Measurements from ENCODE around the gene TUBB6. TPM values are rescaled to one million over a fixed set of nuclear protein-coding genes. Genes with fewer than 3 reads are reported as not detected.

Gene TUBB6
- polyA plus RNA-seq, 12 donors = 136 to 263 (median 194) TPM; not detected in 1

GRCh38 chr18:12308386-12309100 lies 502 bp downstream of the TUBB6 start:
- peak; percentile 77 for DNase-seq

GRCh38 chr18:12309683-12310198 lies 1.7 kb downstream of the TUBB6 start:
- DNase-seq = no peak

- no peak for DNase-seq
Observed at GRCh38 chr18:12310762-12311161, 2.7 kb downstream of the TUBB6 start.

- no peak for DNase-seq
Observed at GRCh38 chr18:12312976-12313375, 4.9 kb downstream of the TUBB6 start.

- DNase-seq = no peak
Observed at GRCh38 chr18:12313530-12314245, 5.6 kb downstream of the TUBB6 start.

DNA sequence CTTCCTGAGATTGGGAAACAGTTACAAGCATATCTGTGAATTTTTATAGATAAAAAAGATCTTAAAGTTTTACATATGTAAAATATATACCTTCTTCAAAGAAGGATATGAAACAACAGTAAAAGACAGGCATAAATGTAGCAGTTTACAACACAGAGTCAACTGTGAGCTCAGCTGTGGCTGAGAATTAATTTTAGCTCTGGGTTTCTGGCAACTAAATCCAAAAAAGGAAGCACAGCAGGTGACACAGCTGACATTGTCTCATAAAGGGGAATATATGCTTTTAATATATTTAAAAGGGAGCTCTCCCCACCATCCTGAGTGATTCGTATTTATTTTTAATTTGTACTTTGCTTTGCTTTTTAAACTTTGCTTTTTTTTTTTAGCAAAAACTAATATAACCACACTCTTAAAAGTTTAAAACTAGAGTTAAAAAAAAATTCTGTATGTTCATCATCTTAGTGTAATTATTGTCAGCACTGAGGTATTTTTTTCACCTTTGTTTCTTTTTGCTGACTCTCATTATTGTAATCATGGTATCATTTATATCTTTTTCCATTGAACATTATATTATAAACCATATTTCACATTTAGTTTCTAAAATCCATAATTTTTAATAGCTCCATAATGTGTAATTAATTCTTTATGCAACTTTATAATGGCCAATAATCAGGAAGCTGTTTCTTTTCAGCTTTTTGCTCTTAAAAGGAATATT lies 6.7 kb downstream of the TUBB6 start:
- DNase-seq = no peak

- DNase-seq = no peak
Observed at GRCh38 chr18:12315490-12315889, 7.4 kb downstream of the TUBB6 start.

- DNase-seq = no peak
Observed at GRCh38 chr18:12315911-12316310, 7.9 kb downstream of the TUBB6 start.

DNA sequence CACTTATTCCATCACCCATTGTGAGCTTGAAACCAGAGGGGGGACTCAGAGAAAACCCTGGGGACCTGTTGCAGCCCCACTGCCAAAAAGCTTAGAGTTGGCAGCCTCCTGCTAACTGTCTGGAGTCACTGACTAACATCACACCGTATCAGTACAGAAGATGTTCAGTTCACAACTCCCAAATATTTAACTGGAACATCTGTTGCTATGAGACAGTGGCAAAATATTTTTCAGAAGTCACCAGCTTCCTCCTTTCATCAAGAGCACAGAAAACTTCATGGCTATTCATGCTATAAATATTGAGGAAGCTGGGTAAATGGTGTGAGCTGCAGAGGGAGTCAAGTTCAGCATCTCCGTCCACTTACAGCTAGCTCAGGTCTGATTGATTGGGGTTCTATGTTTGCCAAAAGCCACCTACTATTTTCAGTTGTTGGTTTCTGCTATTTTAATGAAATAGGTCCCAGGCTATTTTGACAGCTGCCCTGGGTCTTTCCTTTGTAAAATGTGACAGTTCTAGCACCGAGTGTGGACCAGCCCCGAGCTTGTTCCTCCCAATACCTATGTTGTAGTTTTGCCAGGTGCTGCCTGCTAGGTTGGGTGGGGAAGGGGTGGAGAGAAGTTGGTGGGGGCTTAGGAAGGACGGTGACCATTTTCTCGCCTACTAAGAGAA lies 9.8 kb downstream of the TUBB6 start:
- peak; percentile 64 for DNase-seq

DNA sequence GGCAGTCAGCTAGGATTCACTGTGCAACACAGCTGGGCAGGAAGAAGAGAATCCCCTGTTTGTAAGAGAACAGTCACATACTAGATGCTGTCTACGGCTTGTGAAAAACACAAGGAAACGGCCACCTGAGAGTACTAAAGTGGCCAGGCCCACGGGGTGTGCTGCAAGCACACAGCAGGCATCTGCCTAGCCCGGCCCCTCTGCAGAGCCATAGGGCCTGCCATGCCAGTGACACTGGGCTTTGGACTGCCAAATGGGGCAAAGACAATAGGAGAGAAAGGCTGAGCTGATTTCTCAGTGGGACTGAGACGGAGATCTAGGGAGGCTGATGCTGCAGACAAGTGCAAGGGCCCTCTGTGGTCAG lies 10.3 kb downstream of the TUBB6 start:
- DNase-seq = no peak

- no peak for DNase-seq
Observed at GRCh38 chr18:12318857-12319256, 10.8 kb downstream of the TUBB6 start.

DNA sequence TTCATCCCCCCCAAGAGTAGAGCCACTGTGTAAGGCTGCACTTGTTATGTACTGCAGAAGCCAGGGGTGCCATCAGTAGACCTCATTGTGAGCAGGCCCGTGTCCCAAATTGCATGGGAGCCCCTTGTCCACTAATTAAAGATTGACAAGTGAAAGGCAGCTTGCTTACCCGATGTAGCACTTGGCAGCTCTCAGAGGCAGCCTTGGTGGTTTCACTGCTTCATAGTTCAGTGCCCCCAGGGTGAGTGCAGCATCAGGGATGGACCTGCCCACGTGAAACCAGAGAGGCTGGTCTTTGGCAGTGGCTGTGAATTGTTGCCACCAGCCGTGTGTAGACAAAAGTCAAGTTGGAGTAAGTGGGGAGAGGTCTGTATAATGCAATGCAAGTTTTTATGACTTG lies 13.3 kb downstream of the TUBB6 start:
- DNase-seq = no peak

DNA sequence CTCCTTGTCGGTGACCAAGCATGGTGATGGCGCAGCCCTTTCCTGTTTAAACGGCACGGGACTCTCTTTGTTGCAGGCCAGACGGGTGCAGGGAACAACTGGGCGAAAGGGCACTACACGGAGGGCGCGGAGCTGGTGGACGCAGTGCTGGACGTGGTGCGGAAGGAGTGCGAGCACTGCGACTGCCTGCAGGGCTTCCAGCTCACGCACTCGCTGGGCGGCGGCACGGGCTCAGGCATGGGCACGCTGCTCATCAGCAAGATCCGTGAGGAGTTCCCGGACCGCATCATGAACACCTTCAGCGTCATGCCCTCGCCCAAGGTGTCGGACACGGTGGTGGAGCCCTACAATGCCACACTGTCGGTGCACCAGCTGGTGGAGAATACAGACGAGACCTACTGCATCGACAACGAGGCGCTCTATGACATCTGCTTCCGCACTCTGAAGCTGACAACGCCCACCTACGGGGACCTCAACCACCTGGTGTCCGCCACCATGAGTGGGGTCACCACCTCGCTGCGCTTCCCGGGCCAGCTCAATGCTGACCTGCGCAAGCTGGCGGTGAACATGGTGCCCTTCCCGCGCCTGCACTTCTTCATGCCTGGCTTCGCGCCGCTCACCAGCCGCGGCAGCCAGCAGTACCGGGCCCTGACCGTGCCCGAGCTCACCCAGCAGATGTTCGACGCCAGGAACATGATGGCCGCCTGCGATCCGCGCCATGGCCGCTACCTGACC lies 17.1 kb downstream of the TUBB6 start:
- no peak for DNase-seq

- DNase-seq = no peak
Observed at GRCh38 chr18:12325726-12326245, 17.7 kb downstream of the TUBB6 start.

GRCh38 chr18:12326711-12327460 lies 18.8 kb downstream of the TUBB6 start:
- no peak for DNase-seq

- DNase-seq = no peak
Observed at GRCh38 chr18:12327510-12328178, 19.6 kb downstream of the TUBB6 start.

GRCh38 chr18:12328179-12328823 lies 20.3 kb downstream of the TUBB6 start:
- no peak for DNase-seq

- no peak for DNase-seq
Observed at GRCh38 chr18:12329125-12329698, 21.2 kb downstream of the TUBB6 start.

- no peak for DNase-seq
Observed at GRCh38 chr18:12330766-12331165, 22.7 kb downstream of the TUBB6 start.
